Retina (tissue), 1 donor: Measurements from ENCODE around the gene EPC2.

Experiments
- DNase-seq: peaks from one replicate; pipeline ENCODE4 v3.0.0-alpha.2; 2016

Gene EPC2

GRCh38 chr2:148814860-148815419, 170.4 kb downstream of the EPC2 start:
- no peak for DNase-seq

DNA sequence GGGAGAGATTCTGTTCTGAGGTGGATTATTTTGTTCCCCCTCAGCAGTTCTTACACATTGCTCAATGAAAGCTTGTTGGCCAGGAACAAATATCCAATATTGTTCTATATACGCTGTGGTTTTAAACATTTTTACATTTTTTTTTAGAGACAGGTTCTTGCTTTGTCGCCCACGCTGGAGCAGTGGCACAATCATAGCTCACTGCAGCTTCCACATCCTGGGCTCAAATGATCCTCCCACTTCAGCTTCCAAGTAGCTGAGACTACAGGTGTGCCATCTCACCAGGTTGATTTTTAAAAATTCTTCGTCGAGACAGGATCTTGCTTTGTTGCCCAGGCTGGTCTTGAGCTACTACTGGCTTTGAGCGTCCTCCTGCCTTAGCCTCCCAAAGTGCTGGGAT, 171.6 kb downstream of the EPC2 start:
- DNase-seq: no peak

GRCh38 chr2:148817210-148817708, 172.7 kb downstream of the EPC2 start:
- DNase-seq: peak; percentile 69

GRCh38 chr2:148819019-148819585, 174.6 kb downstream of the EPC2 start:
- DNase-seq: no peak

GRCh38 chr2:148824190-148824589, 179.6 kb downstream of the EPC2 start:
- no peak for DNase-seq

GRCh38 chr2:148826791-148827190, 182.2 kb downstream of the EPC2 start:
- no peak for DNase-seq

GRCh38 chr2:148828941-148829340, 184.4 kb downstream of the EPC2 start:
- DNase-seq: no peak

DNA sequence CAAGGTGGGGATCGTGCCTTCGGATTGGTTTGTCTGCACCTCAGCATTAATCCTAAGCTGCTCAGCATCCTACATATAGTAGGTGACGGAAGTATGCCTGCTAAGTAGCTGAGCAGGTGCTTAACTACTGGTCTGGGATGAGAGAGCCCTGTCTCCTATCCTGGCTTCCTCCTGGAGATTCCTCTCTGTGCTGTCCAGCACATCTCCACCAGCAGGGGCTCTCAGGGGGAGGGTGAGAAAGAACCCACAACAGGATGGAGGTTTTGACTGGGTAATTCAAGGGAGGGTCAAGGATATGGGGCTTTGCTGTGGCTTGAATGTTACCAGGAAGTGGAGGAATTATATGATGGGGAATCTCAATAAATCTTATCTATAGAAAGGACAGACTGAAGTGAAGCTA, 185.1 kb downstream of the EPC2 start:
- no peak for DNase-seq

GRCh38 chr2:148832637-148833036, 188.1 kb downstream of the EPC2 start:
- DNase-seq: no peak
